SU-DHL-6 (cell line): ENCODE results near the gene TH.

ENCODE experiments used
- CTCF ChIP-seq: fragments of 200-600 bp; sonication (generic); IDR thresholded peaks from one replicate; pipeline ENCODE4 v1.5.1; 2017; ENCODE audit warnings: antibody characterized with exemption, mild to moderate bottlenecking, low read length, moderate library complexity; ENCODE audit not compliant: insufficient read depth, poor library complexity, severe bottlenecking
- EZH2phosphoT487 ChIP-seq: fragments of 200-600 bp; sonication (generic), shearing (Covaris generic); conservative IDR thresholded peaks from 2 replicates; pipeline ENCODE4 v1.6.1; 2018; ENCODE audit warnings: mild to moderate bottlenecking, antibody characterized with exemption, low read length, moderate library complexity, mixed read lengths

GRCh38 chr11:2202900-2203439, 31.4 kb upstream of the TH start:
- TF ChIP-seq CTCF (no peak), EZH2phosphoT487 (no peak)
